HG03135 (cell line): ENCODE measurements around the gene CDH23.

Experiments used
- ATAC-seq: cut with Tn5 transposase; IDR thresholded peaks from one replicate; pipeline ENCODE4 v1.9.1; 2021; ENCODE audit warnings: mild to moderate bottlenecking, moderate library complexity; ENCODE audit not compliant: unreplicated experiment

The CDH23 gene

DNA sequence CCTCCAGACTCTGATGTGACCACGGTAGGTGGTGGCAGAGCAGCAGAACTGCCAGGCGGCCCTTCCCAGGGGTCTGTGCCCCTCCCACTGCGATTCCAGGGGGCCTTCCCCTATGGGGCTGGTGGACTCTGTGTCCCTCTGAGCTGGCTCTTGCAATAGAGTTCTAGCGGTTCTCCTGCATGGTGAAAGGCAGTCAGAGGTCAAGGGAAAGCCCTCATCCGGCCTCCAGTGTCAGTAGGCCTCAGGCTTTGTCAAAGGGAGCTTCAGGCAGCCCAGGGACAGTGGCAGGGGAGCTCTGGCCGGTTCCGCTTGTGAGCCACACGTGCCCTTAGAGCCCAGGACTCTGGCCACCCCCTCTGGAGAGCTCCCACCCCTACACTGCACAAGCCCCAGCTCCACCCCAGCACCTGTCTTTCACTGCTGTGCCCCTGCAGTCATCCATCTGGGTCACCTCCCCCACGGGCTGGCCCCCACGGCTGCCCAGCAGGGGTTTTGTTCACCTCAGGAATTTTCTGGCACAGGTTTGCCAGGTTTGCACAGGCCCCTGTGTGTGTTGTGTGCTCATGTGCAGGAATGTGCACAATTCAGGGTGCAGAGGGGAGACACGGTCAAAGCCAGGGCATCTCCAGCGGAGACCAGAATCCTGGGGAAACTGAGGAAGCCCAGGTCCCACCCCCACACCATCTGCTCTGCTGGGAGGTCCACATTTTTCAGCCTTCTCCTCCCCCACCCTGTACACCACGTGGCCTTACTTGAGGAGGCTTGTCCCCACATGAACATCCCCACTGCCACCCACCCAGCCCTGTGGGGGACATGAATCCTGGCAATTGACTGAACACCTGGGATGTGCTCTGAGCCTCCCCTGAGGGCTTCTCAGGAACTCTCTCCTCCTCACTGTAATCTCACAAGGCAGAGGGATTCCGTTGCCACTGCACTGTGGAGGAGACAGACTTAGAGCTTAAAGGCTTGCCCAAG lies 299.1 kb downstream of the CDH23 start:
- no peak for ATAC-seq

- no peak for ATAC-seq
Observed at GRCh38 chr10:71696628-71697326, 300.1 kb downstream of the CDH23 start.

DNA sequence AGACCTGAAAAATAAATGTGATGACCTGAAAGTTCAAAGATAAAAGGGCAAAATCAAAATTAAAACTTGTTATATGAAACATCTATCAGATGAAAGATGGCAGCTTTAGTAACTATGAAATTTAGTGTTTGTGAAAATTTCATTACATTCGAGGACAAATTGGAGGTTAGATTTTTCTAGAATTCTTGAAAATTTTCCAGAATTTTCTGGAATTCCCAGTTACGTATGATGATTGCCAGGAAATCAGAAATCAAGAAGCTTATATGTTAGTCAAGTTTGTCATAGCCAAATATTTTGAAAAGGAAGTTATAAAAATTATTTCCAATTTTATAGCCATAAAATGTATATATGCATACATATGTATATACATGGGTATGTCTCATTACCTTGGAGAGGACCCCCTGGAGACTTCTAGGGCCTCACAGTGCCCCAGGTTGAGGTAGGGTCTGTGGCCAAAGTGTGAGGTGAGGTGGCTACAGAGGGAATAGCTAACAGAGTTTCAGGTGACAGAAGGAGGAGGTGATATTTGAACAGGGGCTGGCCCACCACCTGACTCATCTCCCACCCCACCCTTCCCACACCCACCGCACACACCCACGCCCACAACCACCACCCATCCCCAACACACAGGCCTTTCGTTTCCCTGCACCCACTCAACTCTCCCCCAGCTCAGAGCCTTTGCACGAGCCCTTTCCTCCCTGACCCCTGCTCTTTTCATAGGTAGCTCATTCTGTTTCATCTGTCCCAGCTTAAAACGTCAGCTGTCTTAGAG lies 301.4 kb downstream of the CDH23 start:
- no peak for ATAC-seq

DNA sequence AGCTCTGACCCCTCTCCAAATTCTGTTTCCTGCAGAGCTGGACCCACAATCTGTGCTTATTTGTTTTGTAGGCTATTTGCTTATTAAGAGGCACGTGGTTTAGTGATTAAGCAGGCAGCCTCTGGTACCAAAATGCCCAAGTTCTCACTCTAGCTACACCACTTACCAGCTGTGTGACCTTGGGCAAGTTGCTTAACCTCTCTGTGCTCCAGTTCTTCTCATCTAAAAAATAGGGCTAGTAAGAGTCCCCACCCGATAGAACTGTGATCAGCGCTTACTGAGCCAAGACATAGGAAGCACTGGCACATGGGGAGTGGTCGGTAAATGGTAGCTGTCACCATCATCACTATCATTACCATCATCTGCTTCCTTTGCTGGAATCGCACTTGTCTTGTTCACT lies 302.0 kb downstream of the CDH23 start:
- no peak for ATAC-seq

GRCh38 chr10:71700731-71701368 lies 304.1 kb downstream of the CDH23 start:
- no peak for ATAC-seq

- no peak for ATAC-seq
Observed at GRCh38 chr10:71701496-71702132, 304.9 kb downstream of the CDH23 start.

DNA sequence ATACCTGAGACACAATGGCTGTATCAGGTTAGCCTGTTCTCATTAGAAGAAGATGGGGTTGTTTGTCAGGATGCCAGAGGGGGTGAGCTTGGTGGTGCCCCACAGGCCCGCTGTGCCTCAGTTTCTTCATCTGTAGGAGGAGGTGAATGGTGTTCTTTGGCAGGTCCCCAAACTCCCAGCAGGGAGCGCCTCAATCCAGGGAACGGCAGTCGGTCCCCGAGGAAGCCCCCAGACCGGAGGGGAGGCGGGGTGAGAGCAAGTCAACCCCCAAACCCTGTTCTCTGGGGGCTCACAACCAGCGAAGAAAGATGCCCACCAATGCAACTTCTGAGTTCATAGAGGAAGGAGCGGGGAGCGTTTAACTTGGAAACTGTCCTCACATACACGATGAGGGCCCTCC lies 306.9 kb downstream of the CDH23 start:
- no peak for ATAC-seq

DNA sequence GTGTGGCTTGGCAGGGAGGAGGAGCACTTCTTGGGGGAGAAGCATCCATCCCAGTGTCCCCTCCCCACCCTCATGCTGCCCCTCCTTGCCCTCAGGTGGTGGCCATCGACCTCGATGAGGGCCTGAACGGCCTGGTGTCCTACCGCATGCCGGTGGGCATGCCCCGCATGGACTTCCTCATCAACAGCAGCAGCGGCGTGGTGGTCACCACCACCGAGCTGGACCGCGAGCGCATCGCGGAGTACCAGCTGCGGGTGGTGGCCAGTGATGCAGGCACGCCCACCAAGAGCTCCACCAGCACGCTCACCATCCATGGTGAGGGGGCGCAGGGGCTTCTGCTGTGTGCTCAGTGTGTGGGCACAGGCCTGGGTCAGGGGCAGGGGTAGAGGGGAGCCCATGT lies 308.1 kb downstream of the CDH23 start:
- no peak for ATAC-seq

GRCh38 chr10:71705582-71705981 lies 308.9 kb downstream of the CDH23 start:
- no peak for ATAC-seq

DNA sequence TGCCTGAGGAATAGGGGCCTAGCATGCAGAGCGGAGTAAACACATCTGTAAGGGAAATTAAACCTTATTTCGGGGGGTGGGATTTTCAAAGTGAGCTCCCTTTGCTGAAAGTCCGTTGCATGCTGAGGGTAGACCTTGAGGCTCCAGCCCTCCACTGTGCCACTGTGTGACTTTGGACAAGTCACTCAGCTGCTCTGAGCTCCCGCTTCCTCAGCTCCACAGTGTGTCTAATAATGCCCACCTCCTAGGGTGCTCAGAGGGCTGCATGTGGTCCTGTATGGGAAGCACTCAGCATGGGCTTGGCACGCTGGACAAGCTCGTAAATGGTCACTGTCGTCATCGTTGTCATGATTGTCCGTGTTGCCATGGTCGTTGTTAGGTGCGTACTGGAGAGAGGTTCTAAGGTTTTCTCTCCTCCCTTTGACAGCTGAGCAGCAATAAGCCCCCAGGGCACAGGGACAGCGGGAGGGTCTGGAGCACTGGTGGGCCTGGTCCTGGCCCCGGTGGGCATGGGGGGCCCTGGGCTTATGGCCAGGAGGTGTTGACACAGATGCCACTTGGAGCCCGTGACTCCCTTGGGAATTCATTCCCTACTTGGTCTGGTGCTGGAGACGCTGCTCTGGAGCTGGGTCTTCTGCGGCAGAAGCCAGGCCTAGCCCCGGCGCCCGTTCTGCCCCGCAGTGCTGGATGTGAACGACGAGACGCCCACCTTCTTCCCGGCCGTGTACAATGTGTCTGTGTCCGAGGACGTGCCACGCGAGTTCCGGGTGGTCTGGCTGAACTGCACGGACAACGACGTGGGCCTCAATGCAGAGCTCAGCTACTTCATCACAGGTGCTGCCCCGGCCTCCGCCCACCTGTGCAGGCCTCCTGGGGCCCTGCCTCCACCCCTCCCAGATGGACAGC lies 309.7 kb downstream of the CDH23 start:
- ATAC-seq: no peak

DNA sequence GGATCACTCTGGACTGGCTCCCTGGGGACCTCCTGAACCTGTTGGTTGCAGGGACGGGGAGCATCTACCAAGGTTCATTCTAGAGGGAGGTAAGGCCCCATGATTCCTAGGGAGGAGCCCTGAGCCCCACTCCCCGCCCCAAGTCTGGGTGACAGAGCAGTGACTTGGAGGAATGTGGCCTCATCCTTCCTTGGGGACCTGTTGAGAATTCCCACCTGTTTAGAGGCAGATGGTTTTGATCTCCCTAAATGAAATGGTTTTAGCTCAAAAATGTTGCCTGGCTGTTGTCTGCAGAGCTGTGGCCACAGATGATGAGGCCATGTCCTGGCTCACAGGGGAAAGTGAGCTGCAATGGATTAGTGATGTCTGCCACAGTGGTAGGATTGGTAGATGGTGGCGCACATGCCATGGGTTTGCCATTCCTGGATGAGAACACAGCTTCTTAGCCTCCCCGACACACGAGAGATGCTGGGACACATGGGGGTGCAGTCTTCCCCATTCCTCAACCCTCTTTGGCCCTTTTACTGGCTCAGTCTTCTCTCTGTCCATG lies 310.6 kb downstream of the CDH23 start:
- no peak for ATAC-seq

- no peak for ATAC-seq
Observed at GRCh38 chr10:71708301-71708703, 311.6 kb downstream of the CDH23 start.

DNA sequence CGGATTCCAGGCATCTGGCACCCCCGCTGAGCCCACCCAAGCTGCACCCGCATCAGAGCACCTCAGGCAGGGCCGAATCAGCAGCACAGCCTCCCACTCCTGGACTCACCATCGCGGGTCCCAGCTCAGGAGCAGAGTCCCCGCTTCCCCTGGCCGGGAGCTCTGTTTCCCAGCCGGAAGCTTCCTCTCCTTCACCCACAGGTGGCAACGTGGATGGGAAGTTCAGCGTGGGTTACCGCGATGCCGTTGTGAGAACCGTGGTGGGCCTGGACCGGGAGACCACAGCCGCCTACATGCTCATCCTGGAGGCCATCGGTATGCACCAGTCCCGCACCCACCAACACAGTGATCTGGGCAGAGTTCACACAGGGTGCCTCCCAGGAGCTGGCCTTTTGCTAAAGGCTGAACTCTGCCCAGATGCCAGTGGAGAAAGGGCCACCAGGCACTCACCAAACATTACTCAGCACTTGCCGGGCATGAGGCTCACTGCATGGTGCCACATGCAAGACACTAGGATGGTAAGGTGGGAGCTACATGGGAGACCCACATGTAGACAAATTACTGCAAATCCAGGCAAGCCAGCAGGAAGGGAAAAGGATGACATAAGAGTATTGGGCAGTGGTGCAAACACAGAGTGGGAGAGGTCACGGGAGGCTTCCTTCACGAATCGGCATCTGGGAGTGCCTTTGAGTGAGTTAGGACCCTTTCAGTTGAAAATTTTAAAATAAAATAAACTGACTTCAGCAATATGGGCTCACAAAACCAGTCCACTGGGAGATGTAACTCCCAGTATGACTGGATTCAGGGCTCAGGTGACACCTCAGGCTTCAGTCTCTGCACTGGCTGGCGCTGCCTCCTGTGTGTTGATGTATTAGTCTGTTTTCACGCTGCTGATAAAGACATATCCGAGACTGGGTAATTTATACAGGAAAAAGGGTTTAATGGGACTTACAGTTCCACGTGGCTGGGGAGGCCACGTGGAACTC lies 312.5 kb downstream of the CDH23 start:
- ATAC-seq: no peak

DNA sequence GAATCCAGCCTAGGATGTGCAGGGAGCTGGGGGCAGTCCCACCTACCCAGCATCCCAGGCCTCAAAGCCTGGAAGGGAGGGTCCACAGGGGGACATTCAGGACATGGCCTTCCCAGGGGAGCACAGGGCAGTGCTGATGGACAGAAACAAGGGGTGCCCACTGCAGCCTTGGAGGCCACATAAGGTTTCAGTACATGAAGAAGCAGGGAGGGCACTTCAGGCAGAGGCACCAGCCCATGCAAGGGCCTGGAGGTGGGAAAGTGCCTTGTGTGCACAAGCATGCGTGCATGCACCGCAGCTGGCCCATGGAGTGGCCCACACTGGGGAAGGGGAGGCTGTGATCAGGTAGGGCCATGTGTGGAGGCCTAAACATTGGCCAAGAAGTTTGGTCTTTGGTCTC lies 313.8 kb downstream of the CDH23 start:
- no peak for ATAC-seq

- ATAC-seq: no peak
Observed at GRCh38 chr10:71711052-71711623, 314.4 kb downstream of the CDH23 start.

DNA sequence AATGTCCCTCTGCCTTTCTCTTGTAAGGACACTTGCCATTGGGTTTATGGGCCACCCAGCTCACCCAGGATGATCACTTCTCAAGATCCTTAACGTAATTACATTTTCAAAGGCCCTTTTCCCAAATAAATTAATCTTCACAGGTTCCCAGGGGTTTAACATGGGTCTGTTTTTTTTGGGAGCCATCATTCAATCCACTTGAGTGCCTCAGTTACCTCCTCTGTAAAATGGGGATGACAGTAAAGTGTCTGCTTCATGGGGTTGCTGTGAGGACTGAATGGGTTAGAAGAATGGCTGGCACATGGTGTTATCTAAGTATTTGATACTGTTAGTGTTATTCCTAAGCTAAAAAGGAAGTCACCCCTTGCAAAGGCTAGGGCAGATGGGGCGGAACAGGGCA lies 315.4 kb downstream of the CDH23 start:
- no peak for ATAC-seq

DNA sequence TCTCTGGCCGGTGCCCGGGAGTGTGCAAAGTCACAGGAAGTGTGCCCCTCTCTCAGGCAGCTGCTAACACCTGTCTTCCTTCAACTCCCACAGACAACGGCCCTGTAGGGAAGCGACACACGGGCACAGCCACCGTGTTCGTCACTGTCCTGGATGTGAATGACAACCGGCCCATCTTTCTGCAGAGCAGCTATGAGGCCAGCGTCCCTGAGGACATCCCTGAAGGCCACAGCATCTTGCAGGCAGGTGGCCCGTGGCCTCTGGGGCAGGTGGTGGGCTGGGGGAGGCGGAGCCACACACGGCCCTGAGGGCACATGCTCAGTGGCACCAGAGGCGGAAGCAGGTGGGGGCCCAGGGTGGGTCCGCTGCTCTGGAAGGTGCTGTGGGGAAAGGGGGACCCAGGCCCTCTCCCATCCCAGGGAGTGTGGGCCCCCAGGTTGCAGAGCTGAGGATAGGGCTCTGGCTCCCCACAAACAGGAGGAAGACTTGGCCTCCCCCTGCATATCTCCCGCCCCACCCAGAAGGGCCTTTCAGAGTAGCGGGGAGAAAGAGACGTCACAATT lies 315.9 kb downstream of the CDH23 start:
- ATAC-seq: no peak
